Measurements from ENCODE around the gene GAB3.
"Not testable (repeated sequence)": the region's sequence is repeated elsewhere in the genome, so short reads cannot be mapped to it uniquely, and the experiment has no call there.

GAB3 gene

DNA sequence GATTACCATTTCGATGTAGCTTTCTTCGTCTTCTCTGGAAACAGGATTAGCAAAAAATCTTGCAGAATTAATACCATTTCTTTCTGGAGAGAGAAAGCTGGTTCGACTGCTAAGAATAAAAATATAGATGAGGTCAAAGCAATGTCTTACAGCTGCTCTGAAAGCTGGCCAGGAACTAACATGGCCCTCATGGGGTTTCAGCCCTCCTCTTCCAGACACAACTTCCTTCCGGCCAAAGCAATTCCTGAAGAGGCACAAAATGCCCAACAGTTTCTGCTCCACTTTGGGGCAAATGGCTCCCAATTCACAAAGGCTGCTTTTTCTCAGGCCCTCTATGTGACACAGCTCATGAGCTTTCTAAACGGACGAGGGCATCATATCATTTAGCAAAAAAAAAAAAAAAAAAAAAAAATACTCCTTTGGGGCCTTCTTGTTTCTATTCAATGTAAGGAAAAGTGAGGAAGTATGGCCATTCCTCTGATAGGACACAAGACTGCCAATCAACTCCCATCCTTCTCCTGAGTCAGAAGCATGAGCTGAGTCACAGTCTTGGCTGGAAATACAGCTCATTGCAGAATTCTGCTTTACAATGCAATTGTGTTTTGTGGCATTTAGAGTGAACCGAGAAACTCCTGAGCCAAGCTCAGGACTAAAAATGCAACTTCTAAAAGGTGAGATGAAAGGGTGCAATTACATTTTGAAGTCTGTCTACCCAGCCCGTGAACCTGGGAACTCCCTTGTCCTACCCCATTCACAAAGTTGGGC, 54.8 kb downstream of the GAB3 start:
- no CpG with 5 or more reads among the region's 8 CpGs for WGBS (ENCODE audit: insufficient coverage, insufficient read length)
- H3K9me3 ChIP-seq (ENCODE audit: control insufficient read depth, insufficient read depth, low read length), result no peaks in the 10 kb centered on the region
- H3K4me3 ChIP-seq (ENCODE audit: low read length), result no peak overlapping the region
- no peak overlapping the region for H3K27ac ChIP-seq (ENCODE audit: low read length)
- H3K27me3 ChIP-seq (ENCODE audit: control insufficient read depth, insufficient read depth, low read length), result no peaks in the 10 kb centered on the region
- DNase-seq (ENCODE audit: low read depth, low spot score), result no peak
- no peaks in the 10 kb centered on the region; the same call in 1 of the 2 replicates for H3K4me1 ChIP-seq (ENCODE audit: control insufficient read depth, insufficient read depth, low read length)
- no peaks in the 10 kb centered on the region for H3K36me3 ChIP-seq (ENCODE audit: control insufficient read depth, insufficient read depth, low read length)

DNA sequence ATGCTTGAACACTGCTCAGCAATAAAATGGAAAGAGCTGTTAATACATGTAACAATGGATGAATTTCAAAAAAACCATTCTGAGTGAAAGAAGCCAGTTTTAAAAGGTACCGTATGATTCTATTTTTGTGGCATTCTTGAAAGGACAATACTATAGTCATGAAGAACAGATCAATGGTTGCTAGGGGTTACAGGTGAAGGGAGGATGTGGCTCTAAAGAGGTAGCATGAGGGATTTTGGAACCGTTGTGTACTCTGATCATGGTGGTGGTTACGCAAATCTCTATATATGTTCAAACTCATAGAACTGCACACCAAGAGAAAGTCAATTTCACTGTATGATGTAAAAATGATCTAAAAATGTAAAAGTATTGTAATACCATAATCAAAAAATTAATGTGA, 57.5 kb downstream of the GAB3 start:
- Histone ChIP-seq H3K9me3 (ENCODE audit: control insufficient read depth, insufficient read depth, low read length) (no peaks in the 10 kb centered on the region), H3K4me3 (ENCODE audit: low read length) (no peak overlapping the region), H3K27me3 (ENCODE audit: control insufficient read depth, insufficient read depth, low read length) (no peaks in the 10 kb centered on the region), H3K36me3 (ENCODE audit: control insufficient read depth, insufficient read depth, low read length) (no peaks in the 10 kb centered on the region), H3K4me1 (ENCODE audit: control insufficient read depth, insufficient read depth, low read length) (no peaks in the 10 kb centered on the region), H3K27ac (ENCODE audit: low read length) (no peak overlapping the region)
- WGBS (ENCODE audit: insufficient coverage, insufficient read length), result no CpG with 5 or more reads among the region's 3 CpGs
- no peak for DNase-seq (ENCODE audit: low read depth, low spot score)

DNA sequence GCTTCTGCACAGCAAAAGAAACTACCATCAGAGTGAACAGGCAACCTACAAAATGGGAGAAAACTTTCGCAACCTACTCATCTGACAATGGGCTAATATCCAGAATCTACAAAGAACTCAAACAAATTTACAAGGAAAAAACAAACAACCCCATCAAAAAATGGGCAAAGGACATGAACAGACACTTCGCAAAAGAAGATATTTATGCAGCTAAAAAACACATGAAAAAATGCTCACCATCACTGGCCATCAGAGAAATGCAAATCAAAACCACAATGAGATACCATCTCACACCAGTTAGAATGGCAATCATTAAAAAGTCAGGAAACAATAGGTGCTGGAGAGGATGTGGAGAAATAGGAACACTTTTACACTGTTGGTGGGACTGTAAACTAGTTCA, 60.4 kb downstream of the GAB3 start:
- H3K36me3 ChIP-seq (ENCODE audit: control insufficient read depth, insufficient read depth, low read length); DNase-seq (ENCODE audit: low read depth, low spot score): not testable (repeated sequence)
- WGBS (ENCODE audit: insufficient coverage, insufficient read length), result no CpG with 5 or more reads among the region's 2 CpGs

DNA sequence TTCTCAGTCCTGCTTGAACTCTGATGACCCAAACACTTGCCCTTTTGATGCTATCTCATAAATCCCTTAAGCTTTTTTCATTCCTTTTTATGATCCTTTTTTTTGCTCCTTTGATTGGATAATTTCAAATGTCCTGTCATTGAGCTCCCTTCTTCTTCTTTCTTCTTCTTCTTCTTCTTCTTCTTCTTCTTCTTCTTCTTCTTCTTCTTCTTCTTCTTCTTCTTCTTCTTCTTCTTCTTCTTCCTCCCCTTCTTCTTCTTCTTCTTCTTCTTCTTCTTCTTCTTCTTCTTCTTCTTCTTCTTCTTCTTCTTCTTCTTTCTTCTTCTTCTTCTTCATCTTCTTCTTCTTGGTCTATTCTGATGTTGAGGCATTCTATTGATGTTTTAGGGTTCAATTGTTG, 78.8 kb downstream of the GAB3 start:
- not testable (repeated sequence) for H3K4me1 ChIP-seq (ENCODE audit: control insufficient read depth, insufficient read depth, low read length); H3K9me3 ChIP-seq (ENCODE audit: control insufficient read depth, insufficient read depth, low read length); H3K27me3 ChIP-seq (ENCODE audit: control insufficient read depth, insufficient read depth, low read length); H3K4me3 ChIP-seq (ENCODE audit: low read length); H3K27ac ChIP-seq (ENCODE audit: low read length); DNase-seq (ENCODE audit: low read depth, low spot score); H3K36me3 ChIP-seq (ENCODE audit: control insufficient read depth, insufficient read depth, low read length)

More for the DNA sequence above, 60.4 kb downstream of the GAB3 start:
- H3K4me3 ChIP-seq (ENCODE audit: low read length); H3K9me3 ChIP-seq (ENCODE audit: control insufficient read depth, insufficient read depth, low read length); H3K27ac ChIP-seq (ENCODE audit: low read length); H3K27me3 ChIP-seq (ENCODE audit: control insufficient read depth, insufficient read depth, low read length); H3K4me1 ChIP-seq (ENCODE audit: control insufficient read depth, insufficient read depth, low read length): not testable (repeated sequence)

DNA sequence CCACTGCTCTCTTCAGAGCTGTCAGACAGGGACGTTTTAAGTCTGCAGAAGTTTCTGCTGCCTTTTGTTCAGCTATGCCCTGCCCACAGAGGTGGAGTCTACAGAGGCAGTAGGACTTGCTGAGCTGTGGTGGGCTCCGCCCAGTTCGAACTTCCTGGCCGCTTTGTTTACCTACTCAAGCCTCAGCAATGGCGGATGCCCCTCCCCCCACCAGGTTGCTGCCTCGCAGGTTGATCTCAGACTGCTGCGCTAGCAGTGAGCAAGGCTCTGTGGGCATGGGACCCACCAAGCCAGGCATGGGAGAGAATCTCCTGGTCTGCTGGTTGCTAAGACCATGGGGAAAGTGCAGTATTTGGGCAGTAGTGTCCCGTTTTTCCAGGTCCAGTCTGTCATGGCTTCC, 80.0 kb downstream of the GAB3 start:
- not testable (repeated sequence) for H3K27ac ChIP-seq (ENCODE audit: low read length); DNase-seq (ENCODE audit: low read depth, low spot score); H3K36me3 ChIP-seq (ENCODE audit: control insufficient read depth, insufficient read depth, low read length); H3K4me1 ChIP-seq (ENCODE audit: control insufficient read depth, insufficient read depth, low read length); H3K9me3 ChIP-seq (ENCODE audit: control insufficient read depth, insufficient read depth, low read length); H3K27me3 ChIP-seq (ENCODE audit: control insufficient read depth, insufficient read depth, low read length); H3K4me3 ChIP-seq (ENCODE audit: low read length)
- WGBS (ENCODE audit: insufficient coverage, insufficient read length), result no CpG with 5 or more reads among the region's 8 CpGs

DNA sequence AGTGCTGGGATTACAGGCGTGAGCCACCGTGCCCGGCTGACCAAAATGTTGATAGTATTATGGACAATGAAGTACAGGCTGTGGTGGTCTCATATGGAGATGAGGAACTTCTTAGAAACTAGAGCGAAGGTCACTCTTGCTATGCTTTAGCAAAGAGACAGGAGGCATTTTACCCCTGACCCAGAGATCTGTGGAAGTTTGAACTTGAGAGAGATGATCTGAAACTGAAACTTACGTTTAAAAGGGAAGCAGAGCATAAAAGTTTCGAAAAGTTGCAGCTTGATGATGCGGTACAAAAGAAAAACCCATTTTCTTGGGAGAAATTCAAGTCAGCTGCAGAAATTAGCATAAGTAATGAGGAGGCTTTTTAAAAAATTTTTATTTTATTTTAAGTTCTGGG, 89.0 kb downstream of the GAB3 start:
- H3K27me3 ChIP-seq (ENCODE audit: control insufficient read depth, insufficient read depth, low read length), result no peaks in the 10 kb centered on the region
- no CpG with 5 or more reads among the region's 7 CpGs for WGBS (ENCODE audit: insufficient coverage, insufficient read length)
- no peak overlapping the region for H3K27ac ChIP-seq (ENCODE audit: low read length)
- H3K4me3 ChIP-seq (ENCODE audit: low read length), result no peak overlapping the region
- H3K36me3 ChIP-seq (ENCODE audit: control insufficient read depth, insufficient read depth, low read length), result no peaks in the 10 kb centered on the region
- H3K9me3 ChIP-seq (ENCODE audit: control insufficient read depth, insufficient read depth, low read length), result no peaks in the 10 kb centered on the region
- no peak for DNase-seq (ENCODE audit: low read depth, low spot score)
- no peaks in the 10 kb centered on the region for H3K4me1 ChIP-seq (ENCODE audit: control insufficient read depth, insufficient read depth, low read length)

DNA sequence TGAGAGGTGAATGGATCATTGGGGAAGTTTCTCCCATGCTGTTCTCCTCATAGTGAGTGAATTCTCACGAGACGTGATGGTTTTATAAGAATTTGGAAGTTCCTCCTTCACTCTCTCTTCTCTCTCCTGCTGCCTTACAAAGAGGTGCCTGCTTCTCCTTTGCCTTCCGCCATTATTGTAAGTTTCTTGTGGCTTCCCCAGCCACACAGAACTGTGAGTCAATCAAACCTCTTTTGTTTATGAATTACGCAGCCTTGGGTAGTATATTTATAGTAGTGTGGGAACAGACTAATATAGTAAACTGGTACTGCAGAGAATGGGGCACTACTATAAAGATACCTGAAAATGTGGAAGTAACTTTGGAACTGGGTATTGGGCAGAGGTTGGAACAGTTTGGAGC, 89.7 kb downstream of the GAB3 start:
- H3K4me1 ChIP-seq (ENCODE audit: control insufficient read depth, insufficient read depth, low read length), result no peaks in the 10 kb centered on the region
- H3K9me3 ChIP-seq (ENCODE audit: control insufficient read depth, insufficient read depth, low read length), result no peaks in the 10 kb centered on the region

DNA sequence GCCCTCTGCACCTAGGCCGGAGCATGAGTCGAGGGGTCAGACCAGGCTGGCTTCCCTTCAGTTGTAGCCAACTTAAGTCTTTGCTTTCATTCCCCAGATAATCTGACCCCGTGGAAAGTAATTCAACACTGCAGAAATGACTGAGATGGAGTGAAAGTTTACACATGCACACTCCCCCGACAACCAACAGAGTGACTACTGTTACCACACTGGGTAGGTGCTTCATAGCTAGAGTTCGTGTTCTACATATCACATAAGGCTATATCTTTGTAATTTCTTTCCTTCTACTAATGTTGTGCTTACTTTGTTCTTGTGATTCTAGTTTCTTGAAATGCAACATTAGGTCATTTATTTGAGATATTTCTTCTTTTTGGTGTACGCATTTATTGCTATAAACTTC, 90.3 kb downstream of the GAB3 start:
- Histone ChIP-seq H3K27me3 (ENCODE audit: control insufficient read depth, insufficient read depth, low read length) (no peaks in the 10 kb centered on the region), H3K9me3 (ENCODE audit: control insufficient read depth, insufficient read depth, low read length) (no peaks in the 10 kb centered on the region), H3K36me3 (ENCODE audit: control insufficient read depth, insufficient read depth, low read length) (no peaks in the 10 kb centered on the region), H3K27ac (ENCODE audit: low read length) (no peak overlapping the region), H3K4me3 (ENCODE audit: low read length) (no peak overlapping the region), H3K4me1 (ENCODE audit: control insufficient read depth, insufficient read depth, low read length) (no peaks in the 10 kb centered on the region; the same call in 1 of the 2 replicates)
- WGBS (ENCODE audit: insufficient coverage, insufficient read length), result no CpG with 5 or more reads among the region's 6 CpGs
- DNase-seq (ENCODE audit: low read depth, low spot score), result no peak

More for the DNA sequence above, 89.7 kb downstream of the GAB3 start:
- no CpG with 5 or more reads among the region's 4 CpGs for WGBS (ENCODE audit: insufficient coverage, insufficient read length)
- Histone ChIP-seq H3K4me3 (ENCODE audit: low read length) (no peak overlapping the region), H3K27me3 (ENCODE audit: control insufficient read depth, insufficient read depth, low read length) (no peaks in the 10 kb centered on the region), H3K36me3 (ENCODE audit: control insufficient read depth, insufficient read depth, low read length) (no peaks in the 10 kb centered on the region), H3K27ac (ENCODE audit: low read length) (no peak overlapping the region)
- DNase-seq (ENCODE audit: low read depth, low spot score), result no peak

DNA sequence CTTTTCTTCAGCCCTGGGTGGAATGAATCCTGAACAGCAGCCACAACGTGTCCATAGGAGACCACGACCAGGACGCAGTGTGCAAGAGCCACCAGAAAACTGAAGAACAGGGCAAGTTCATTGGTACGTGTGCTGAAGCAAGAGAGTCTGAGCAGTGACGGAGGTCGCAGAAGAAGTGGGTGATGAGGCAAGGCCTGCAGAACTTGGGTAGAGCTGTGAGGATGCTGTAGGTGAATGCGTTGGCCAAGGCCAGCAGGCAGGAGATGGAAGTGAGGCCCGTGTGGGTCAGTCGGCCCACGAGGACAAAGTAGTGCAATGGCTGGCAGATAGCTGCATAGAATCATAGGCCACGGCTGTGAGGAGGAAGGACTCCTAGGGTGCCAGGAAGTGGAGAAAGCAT, 91.9 kb downstream of the GAB3 start:
- DNase-seq (ENCODE audit: low read depth, low spot score), result no peak
- no peak overlapping the region for H3K27ac ChIP-seq (ENCODE audit: low read length)

DNA sequence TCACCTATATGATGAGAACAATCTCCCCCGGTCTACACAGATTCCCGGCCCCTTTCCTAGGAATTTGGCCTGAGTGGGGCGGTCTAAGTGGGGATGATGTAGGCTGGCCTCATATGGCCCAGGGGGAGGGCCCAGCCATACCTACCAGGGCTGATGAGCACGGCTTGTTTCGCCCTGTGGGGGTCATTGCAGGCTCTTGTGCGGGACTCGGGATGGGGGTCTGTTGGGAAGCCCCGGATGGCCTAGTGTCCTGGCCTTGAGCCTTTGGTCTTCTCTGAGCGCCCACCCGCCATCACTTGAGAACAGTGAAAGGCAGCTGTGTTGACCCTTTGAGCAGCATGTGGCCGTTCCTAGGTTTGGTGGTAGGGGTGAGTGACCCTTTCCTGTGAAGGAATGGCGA, 92.7 kb downstream of the GAB3 start:
- Histone ChIP-seq H3K9me3 (ENCODE audit: control insufficient read depth, insufficient read depth, low read length) (no peaks in the 10 kb centered on the region), H3K4me3 (ENCODE audit: low read length) (no peak overlapping the region), H3K36me3 (ENCODE audit: control insufficient read depth, insufficient read depth, low read length) (no peaks in the 10 kb centered on the region), H3K4me1 (ENCODE audit: control insufficient read depth, insufficient read depth, low read length) (no peaks in the 10 kb centered on the region; the same call in 1 of the 2 replicates), H3K27me3 (ENCODE audit: control insufficient read depth, insufficient read depth, low read length) (no peaks in the 10 kb centered on the region), H3K27ac (ENCODE audit: low read length) (no peak overlapping the region)
- DNase-seq (ENCODE audit: low read depth, low spot score), result no peak
- WGBS (ENCODE audit: insufficient coverage, insufficient read length), result no CpG with 5 or more reads among the region's 12 CpGs

More for the DNA sequence above, 91.9 kb downstream of the GAB3 start:
- H3K9me3 ChIP-seq (ENCODE audit: control insufficient read depth, insufficient read depth, low read length), result no peaks in the 10 kb centered on the region
- no peaks in the 10 kb centered on the region for H3K36me3 ChIP-seq (ENCODE audit: control insufficient read depth, insufficient read depth, low read length)
- no peaks in the 10 kb centered on the region for H3K27me3 ChIP-seq (ENCODE audit: control insufficient read depth, insufficient read depth, low read length)
- no peak overlapping the region for H3K4me3 ChIP-seq (ENCODE audit: low read length)
- no CpG with 5 or more reads among the region's 11 CpGs for WGBS (ENCODE audit: insufficient coverage, insufficient read length)
- no peaks in the 10 kb centered on the region; the same call in 1 of the 2 replicates for H3K4me1 ChIP-seq (ENCODE audit: control insufficient read depth, insufficient read depth, low read length)

DNA sequence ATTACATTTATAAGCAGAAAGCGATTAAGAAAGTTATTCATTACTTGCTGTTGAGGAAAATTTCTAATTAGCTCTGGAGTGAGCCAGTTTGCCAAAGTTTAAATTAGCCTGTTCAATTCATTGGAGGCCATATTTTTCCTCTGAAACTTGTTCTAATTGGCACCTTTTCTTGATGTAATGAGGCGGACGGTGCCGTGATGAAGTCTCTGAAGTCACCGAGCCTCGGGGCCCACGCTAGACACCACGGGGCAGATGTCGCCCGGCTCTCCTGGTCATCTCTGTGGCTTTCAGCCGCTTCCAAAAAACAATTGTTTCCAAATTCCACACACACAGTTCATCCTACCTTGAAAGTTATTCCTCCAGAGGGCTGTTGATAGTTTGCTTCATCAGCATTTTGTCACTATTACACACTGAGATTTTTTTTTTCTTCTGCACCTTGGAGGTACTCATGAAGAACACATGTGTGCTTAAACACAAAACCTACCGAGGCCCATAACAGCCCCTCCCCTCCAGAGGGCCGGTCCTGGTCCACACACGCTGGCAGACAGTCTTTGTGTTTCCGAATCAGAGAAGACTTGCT, 93.6 kb downstream of the GAB3 start:
- H3K36me3 ChIP-seq (ENCODE audit: control insufficient read depth, insufficient read depth, low read length), result no peaks in the 10 kb centered on the region
- no peaks in the 10 kb centered on the region for H3K9me3 ChIP-seq (ENCODE audit: control insufficient read depth, insufficient read depth, low read length)
- H3K27ac ChIP-seq (ENCODE audit: low read length), result no peak overlapping the region
- DNase-seq (ENCODE audit: low read depth, low spot score), result no peak
- no peaks in the 10 kb centered on the region; the same call in 1 of the 2 replicates for H3K4me1 ChIP-seq (ENCODE audit: control insufficient read depth, insufficient read depth, low read length)
- H3K27me3 ChIP-seq (ENCODE audit: control insufficient read depth, insufficient read depth, low read length), result no peaks in the 10 kb centered on the region
- WGBS (ENCODE audit: insufficient coverage, insufficient read length), result no CpG with 5 or more reads among the region's 15 CpGs
- H3K4me3 ChIP-seq (ENCODE audit: low read length), result no peak overlapping the region

Measured in iPS DF 6.9 (cell line).